Ovary (tissue), 9 donors: ENCODE results near the gene COL28A1. TPM values are rescaled to one million over a fixed set of nuclear protein-coding genes. Genes with fewer than 3 reads are reported as not detected.

Source experiments
- DNase-seq, 5 donors: peaks; one replicate each; pipeline ENCODE4 v3.0.0-alpha.2; 2019 to 2020
- H3K27ac ChIP-seq, 2 donors: fragments of 200-600 bp; one replicate each; pipeline versions ENCODE4 v1.5.1 to v1.8.0; 2019 to 2022
- H3K27me3 ChIP-seq: fragments of 200-600 bp; one replicate; pipeline ENCODE4 v1.8.0; 2022
- H3K36me3 ChIP-seq: fragments of 200-600 bp; sonication (generic); one replicate; pipeline ENCODE4 v1.5.1; 2019
- H3K4me1 ChIP-seq: one replicate; pipeline ENCODE4 v1.8.1; 2013; ENCODE audit warnings: mild to moderate bottlenecking, moderate library complexity; ENCODE audit not compliant: insufficient read depth
- H3K4me3 ChIP-seq: fragments of 200-600 bp; sonication (generic); one replicate; pipeline ENCODE4 v1.5.1; 2017
- H3K9me3 ChIP-seq, 2 donors: fragments of 200-600 bp in 1 of 2; sonication (generic) in 1 of 2; one replicate each; pipeline versions ENCODE4 v1.5.1 to v1.8.1; 2013 to 2019; ENCODE audit warnings: mild to moderate bottlenecking in 1 of 2, moderate library complexity in 1 of 2
- CTCF ChIP-seq, 3 donors: fragments of 450-650 bp in 2 of 3; fragments of 200-600 bp in 1 of 3; IDR thresholded peaks; one replicate each; pipeline versions ENCODE4 v1.5.1 to v1.8.0; 2016 to 2022; ENCODE audit warnings: antibody characterized with exemption in 3 of 3, mild to moderate bottlenecking in 1 of 3
- EP300 ChIP-seq: sonication (generic); formaldehyde crosslinking; IDR thresholded peaks from one replicate; pipeline ENCODE4 v1.6.1; 2017; ENCODE audit warnings: antibody characterized with exemption
- POLR2A ChIP-seq: fragments of 450-650 bp; IDR thresholded peaks from one replicate; pipeline ENCODE4 v1.6.1; 2017; ENCODE audit warnings: antibody characterized with exemption, mild to moderate bottlenecking, moderate library complexity
- WGBS, 3 donors: extraction: QIAGEN DNeasy Blood & Tissue Kit in 1 of 3; methylation state at CpG; one replicate each; pipeline versions ENCODE4 v1.1.5 to v1.1.7; 2013 to 2017; 5-methylcytosine and 5-hydroxymethylcytosine counted together
- intact Hi-C, 4 donors: fragments of 100-400 bp; cut with DNase I; formaldehyde crosslinking; loops; one replicate each; pipeline versions ENCODE4 v1.11.0 to v1.15.1; 2022 to 2023
- polyA plus RNA-seq, 2 donors: library from polyadenylated mRNA; stranded (reverse); fragments of 200-250 nt in 1 of 2; fragments of 350-450 nt in 1 of 2; fragmentation: Illumina TruSeq in 1 of 2; extraction: RNeasy Lipid Tissue Mini Kit (QIAGEN cat#74804) in 1 of 2; gene quantifications; one replicate each; pipeline ENCODE4 v1.2.3, GENCODE V29; 2013 to 2014
- total RNA-seq, 7 donors: library from RNA; depleted of rRNA in 2 of 7; stranded (reverse); fragments of >200 nt in 2 of 7; fragmentation: NEBNext Ultra II Directional in 3 of 7; extraction: Animal tissue kit (Norgen Biotek cat#: 25700) in 3 of 7; gene quantifications; one replicate each; pipeline versions ENCODE4 v1.1.0 to v1.2.4, GENCODE V29; 2016 to 2023
- donor health status: DM: no; HTN: no; CAD: no; lungs with moderate emphysema.
- donor health status: DM: no; HTN: no; CAD: no.
- donor health status: Bipolar disorder and iron deficiency.
- donor health status: DM: yes; HTN: yes; CAD: no.
- donor health status: DM: no; HTN: no; CAD: no.
- donor health status: DM: yes; HTN: yes; CAD: no.

The COL28A1 gene
- total and polyA plus RNA-seq, 9 donors = 0.29 to 4.2 (median 1.4) TPM

GRCh38 chr7:7542251-7542835 lies 6.7 kb upstream of the COL28A1 start:
- WGBS, 3 donors = 82 to 88% (median 87%) methylated on average over 4 of the region's 4 CpGs
- no peaks in the 10 kb centered on the region for H3K36me3 ChIP-seq
- TF ChIP-seq CTCF (IDR thresholded peaks at IDR 0.05) (no peak), POLR2A (no peak), EP300 (no peak)
- no peak overlapping the region for H3K4me3 ChIP-seq
- no peak overlapping the region for H3K27ac ChIP-seq
- H3K4me1 ChIP-seq = no peaks in the 10 kb centered on the region
- intact Hi-C loops = no loop called here
- DNase-seq = no peak
- no peaks in the 10 kb centered on the region for H3K9me3 ChIP-seq
- no peaks in the 10 kb centered on the region for H3K27me3 ChIP-seq

GRCh38 chr7:7539711-7540110 lies 4.0 kb upstream of the COL28A1 start:
- WGBS, 3 donors = 82 to 91% (median 83%) methylated on average over 4 of the region's 4 CpGs
- no peaks in the 10 kb centered on the region for H3K4me1 ChIP-seq
- TF ChIP-seq CTCF (IDR thresholded peaks at IDR 0.05) (no peak), POLR2A (no peak)
- H3K27me3 ChIP-seq = no peaks in the 10 kb centered on the region
- intact Hi-C loops = loop anchor here in 1 of 4 donors (10.0 kb wide), 1 partner anchor 115 kb away; no protein-coding TSS in a partner anchor
- no peak overlapping the region for H3K4me3 ChIP-seq
- no peaks in the 10 kb centered on the region for H3K36me3 ChIP-seq
- no peaks in the 10 kb centered on the region for H3K9me3 ChIP-seq
- no peak overlapping the region for H3K27ac ChIP-seq
- DNase-seq = no peak

GRCh38 chr7:7539152-7539551 lies 3.5 kb upstream of the COL28A1 start:
- H3K9me3 ChIP-seq = no peaks in the 10 kb centered on the region
- H3K36me3 ChIP-seq = no peaks in the 10 kb centered on the region
- H3K27ac ChIP-seq = no peak overlapping the region
- intact Hi-C loops = loop anchor here in 1 of 4 donors (10.0 kb wide), 1 partner anchor 114 kb away; no protein-coding TSS in a partner anchor
- no peaks in the 10 kb centered on the region for H3K27me3 ChIP-seq
- no peak for TF ChIP-seq EP300
- TF ChIP-seq CTCF (IDR thresholded peaks at IDR 0.05) = no peak
- no peak for TF ChIP-seq POLR2A
- WGBS, 3 donors = 69 to 78% (median 70%) methylated on average over 4 of the region's 4 CpGs
- H3K4me3 ChIP-seq = no peak overlapping the region
- H3K4me1 ChIP-seq = no peaks in the 10 kb centered on the region
- DNase-seq = no peak

GRCh38 chr7:7537711-7538110 lies 2.0 kb upstream of the COL28A1 start:
- H3K4me3 ChIP-seq = no peak overlapping the region
- no peaks in the 10 kb centered on the region for H3K4me1 ChIP-seq
- 93 to 97% (median 97%) methylated on average over 2 of the region's 2 CpGs for WGBS, 3 donors
- no peaks in the 10 kb centered on the region for H3K27me3 ChIP-seq
- H3K36me3 ChIP-seq = no peaks in the 10 kb centered on the region
- intact Hi-C loops = loop anchor here in 1 of 4 donors (10.0 kb wide), 1 partner anchor 113 kb away; no protein-coding TSS in a partner anchor
- no peak for DNase-seq
- no peak overlapping the region for H3K27ac ChIP-seq
- no peaks in the 10 kb centered on the region for H3K9me3 ChIP-seq
- no peak for TF ChIP-seq CTCF (IDR thresholded peaks at IDR 0.05)
- TF ChIP-seq POLR2A = no peak
- no peak for TF ChIP-seq EP300
